ENCODE results near the gene COMMD8. TPM values are rescaled to one million over a fixed set of nuclear protein-coding genes. Genes with fewer than 3 reads are reported as not detected.

Gene COMMD8
- total and polyA plus RNA-seq, 10 donors = 14.1 to 30.9 (median 20.1) TPM

DNA sequence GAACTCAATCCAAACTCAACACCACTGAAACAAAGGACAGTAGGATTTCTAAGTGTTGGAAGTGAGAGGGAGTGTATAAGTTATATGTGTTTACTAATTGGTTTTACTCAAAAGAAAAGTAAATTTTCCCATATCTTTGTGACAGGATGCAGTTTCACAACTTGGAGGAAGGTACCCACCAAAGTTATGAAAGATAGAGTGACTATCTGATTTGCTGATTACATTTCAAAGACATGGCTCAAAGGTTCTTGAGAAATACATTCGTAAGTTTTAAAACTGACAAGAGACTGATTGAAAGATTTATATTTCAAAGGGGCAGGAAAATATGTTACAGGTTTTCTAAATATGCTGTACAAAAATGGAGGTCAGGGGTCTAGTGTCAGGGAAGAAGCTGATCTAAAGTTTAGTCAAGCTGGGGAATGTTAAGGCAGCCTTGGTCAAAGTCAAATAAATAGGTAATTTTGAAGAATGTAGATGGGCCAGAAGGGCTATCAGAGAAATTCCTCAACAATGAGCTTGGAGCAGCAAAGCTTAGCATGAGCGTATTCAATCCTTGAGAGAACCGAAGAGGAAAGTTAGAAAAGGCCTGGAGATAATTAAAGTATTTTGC, 9.7 kb upstream of the COMMD8 start:
- TF ChIP-seq POLR2AphosphoS5 (IDR thresholded peaks at IDR 0.05) (no peak), POLR2A (IDR thresholded peaks at IDR 0.05) (no peak)
- TF ChIP-seq, protein P1, sequence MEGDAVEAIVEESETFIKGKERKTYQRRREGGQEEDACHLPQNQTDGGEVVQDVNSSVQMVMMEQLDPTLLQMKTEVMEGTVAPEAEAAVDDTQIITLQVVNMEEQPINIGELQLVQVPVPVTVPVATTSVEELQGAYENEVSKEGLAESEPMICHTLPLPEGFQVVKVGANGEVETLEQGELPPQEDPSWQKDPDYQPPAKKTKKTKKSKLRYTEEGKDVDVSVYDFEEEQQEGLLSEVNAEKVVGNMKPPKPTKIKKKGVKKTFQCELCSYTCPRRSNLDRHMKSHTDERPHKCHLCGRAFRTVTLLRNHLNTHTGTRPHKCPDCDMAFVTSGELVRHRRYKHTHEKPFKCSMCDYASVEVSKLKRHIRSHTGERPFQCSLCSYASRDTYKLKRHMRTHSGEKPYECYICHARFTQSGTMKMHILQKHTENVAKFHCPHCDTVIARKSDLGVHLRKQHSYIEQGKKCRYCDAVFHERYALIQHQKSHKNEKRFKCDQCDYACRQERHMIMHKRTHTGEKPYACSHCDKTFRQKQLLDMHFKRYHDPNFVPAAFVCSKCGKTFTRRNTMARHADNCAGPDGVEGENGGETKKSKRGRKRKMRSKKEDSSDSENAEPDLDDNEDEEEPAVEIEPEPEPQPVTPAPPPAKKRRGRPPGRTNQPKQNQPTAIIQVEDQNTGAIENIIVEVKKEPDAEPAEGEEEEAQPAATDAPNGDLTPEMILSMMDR (IDR thresholded peaks at IDR 0.05 in 8 of 11, conservative IDR thresholded peaks at IDR 0.05 in 3 of 11) = no peak
- DNase-seq = no peak
- H3K4me3 ChIP-seq = no peak overlapping the region
- intact Hi-C loops (cut with DNase I; ENCODE audit: low total_unique reads) = no loop called here
- H3K27ac ChIP-seq = no peak overlapping the region
- WGBS, 5 donors = 79 to 92% (median 88%) methylated on average over 3 of the region's 3 CpGs
- H3K4me1 ChIP-seq = no peaks in the 10 kb centered on the region
- H3K27me3 ChIP-seq (replicated peaks in 1 of 7) = no peaks in the 10 kb centered on the region
- H3K9me3 ChIP-seq = no peaks in the 10 kb centered on the region
- no peaks in the 10 kb centered on the region for H3K36me3 ChIP-seq

DNA sequence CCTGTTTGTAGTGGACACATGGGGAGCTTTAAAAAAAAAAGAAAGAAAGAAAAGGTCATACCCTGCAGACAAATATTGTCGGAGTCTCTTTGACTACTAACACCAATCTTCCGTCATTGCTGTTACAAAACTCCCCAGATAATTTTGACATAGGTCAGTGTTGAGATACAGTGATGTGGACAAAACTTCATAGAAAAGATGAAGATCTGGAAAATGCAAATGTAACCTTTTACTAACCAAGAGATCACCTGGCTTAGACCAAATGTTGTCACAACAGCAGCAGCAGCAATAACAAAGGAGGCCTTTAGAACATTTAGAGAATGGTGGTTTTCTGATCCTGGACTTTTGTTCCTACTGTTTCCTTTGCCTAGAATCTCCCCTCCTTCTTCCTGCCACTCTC, 8.1 kb upstream of the COMMD8 start:
- intact Hi-C loops (cut with DNase I; ENCODE audit: low total_unique reads) = no loop called here
- no peak for DNase-seq
- WGBS, 5 donors = 59 to 87% (median 68%) methylated on average over 2 of the region's 2 CpGs

DNA sequence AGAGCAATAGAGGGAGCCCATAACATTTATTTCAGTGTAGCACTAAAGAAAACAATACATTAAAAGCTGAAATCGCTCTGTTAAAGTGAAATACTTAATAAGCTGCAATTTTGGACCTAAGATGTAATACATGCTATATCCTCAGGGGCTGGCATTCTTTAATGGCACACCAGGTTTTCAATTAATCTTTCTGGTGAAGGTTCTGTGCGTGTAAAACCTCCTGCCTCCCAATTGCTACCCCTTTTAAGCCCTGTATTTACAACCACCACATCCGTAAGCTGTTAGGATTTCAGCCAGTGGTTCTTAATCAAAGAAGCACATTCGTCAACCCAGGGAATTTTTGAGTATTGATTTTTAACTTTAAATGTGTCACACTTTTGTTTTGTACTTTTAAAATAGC, 7.6 kb upstream of the COMMD8 start:
- 58 to 69% (median 67%) methylated on average over 4 of the region's 4 CpGs for WGBS, 5 donors
- H3K4me1 ChIP-seq = no peaks in the 10 kb centered on the region
- no peak for TF ChIP-seq POLR2A (IDR thresholded peaks at IDR 0.05)
- TF ChIP-seq, protein P1 (IDR thresholded peaks at IDR 0.05 in 8 of 11, conservative IDR thresholded peaks at IDR 0.05 in 3 of 11) = no peak
- no peak for TF ChIP-seq POLR2AphosphoS5 (IDR thresholded peaks at IDR 0.05)
- DNase-seq = no peak
- no peaks in the 10 kb centered on the region for H3K27me3 ChIP-seq (replicated peaks in 1 of 7)
- H3K9me3 ChIP-seq = no peaks in the 10 kb centered on the region
- H3K4me3 ChIP-seq = no peak overlapping the region
- no peak overlapping the region for H3K27ac ChIP-seq
- intact Hi-C loops (cut with DNase I; ENCODE audit: low total_unique reads) = no loop called here
- H3K36me3 ChIP-seq = no peaks in the 10 kb centered on the region

More for the DNA sequence above, 8.1 kb upstream of the COMMD8 start:
- H3K27ac ChIP-seq = no peak overlapping the region
- no peak overlapping the region for H3K4me3 ChIP-seq
- H3K27me3 ChIP-seq (replicated peaks in 1 of 7) = no peaks in the 10 kb centered on the region
- H3K9me3 ChIP-seq = no peaks in the 10 kb centered on the region
- TF ChIP-seq, protein P1 (IDR thresholded peaks at IDR 0.05 in 8 of 11, conservative IDR thresholded peaks at IDR 0.05 in 3 of 11) = no peak
- TF ChIP-seq POLR2AphosphoS5 (IDR thresholded peaks at IDR 0.05) (no peak), POLR2A (IDR thresholded peaks at IDR 0.05) (no peak)
- H3K4me1 ChIP-seq = no peaks in the 10 kb centered on the region
- H3K36me3 ChIP-seq = no peaks in the 10 kb centered on the region

DNA sequence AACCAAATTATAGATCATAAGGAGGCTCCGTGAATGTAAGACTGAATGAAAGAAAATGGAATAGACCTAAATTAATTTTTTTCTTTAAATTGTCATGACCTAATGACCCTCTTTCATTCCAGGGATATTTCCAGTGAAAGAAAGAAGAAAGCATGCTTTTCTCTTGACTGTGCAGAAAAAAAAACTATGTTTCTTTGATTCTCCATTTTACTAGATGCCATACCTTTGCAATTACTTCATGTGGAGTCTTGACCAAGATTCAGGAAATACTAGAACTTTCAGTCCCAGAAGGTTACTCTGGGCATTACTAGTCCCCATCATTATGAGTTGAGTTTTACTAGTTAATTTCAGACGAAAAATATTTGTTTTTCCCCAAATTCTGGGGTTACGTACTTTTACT, 6.4 kb upstream of the COMMD8 start:
- Histone ChIP-seq H3K27me3 (replicated peaks in 1 of 7) (no peaks in the 10 kb centered on the region), H3K27ac (no peak overlapping the region), H3K36me3 (no peaks in the 10 kb centered on the region), H3K9me3 (no peaks in the 10 kb centered on the region), H3K4me1 (peaks cover 0 to 3% (median 0%) of the 10 kb centered on the region in 6 donors), H3K4me3 (no peak overlapping the region)
- TF ChIP-seq, protein P1 (IDR thresholded peaks at IDR 0.05 in 8 of 11, conservative IDR thresholded peaks at IDR 0.05 in 3 of 11) = no peak
- no peak for TF ChIP-seq POLR2A (IDR thresholded peaks at IDR 0.05)
- no peak for TF ChIP-seq POLR2AphosphoS5 (IDR thresholded peaks at IDR 0.05)
- DNase-seq = no peak
- intact Hi-C loops (cut with DNase I; ENCODE audit: low total_unique reads) = loop anchor here (10.0 kb wide), 1 partner anchor 95 kb away; no protein-coding TSS in a partner anchor
- WGBS, 5 donors = 84 to 95% (median 90%) methylated on average over 3 of the region's 3 CpGs

All from spleen (tissue), 11 donors.